Hematopoietic multipotent progenitor cell treated with erythropoietin and hydrocortisone succinate and interleukin-3 and kit ligand, for 15 days (in vitro differentiated cells): ENCODE measurements around the gene PLCH2.

Experiments
- DNase-seq: peaks from one replicate; pipeline ENCODE4 v3.0.0-alpha.2; 2015; ENCODE audit warnings: low spot score

PLCH2 gene

DNA sequence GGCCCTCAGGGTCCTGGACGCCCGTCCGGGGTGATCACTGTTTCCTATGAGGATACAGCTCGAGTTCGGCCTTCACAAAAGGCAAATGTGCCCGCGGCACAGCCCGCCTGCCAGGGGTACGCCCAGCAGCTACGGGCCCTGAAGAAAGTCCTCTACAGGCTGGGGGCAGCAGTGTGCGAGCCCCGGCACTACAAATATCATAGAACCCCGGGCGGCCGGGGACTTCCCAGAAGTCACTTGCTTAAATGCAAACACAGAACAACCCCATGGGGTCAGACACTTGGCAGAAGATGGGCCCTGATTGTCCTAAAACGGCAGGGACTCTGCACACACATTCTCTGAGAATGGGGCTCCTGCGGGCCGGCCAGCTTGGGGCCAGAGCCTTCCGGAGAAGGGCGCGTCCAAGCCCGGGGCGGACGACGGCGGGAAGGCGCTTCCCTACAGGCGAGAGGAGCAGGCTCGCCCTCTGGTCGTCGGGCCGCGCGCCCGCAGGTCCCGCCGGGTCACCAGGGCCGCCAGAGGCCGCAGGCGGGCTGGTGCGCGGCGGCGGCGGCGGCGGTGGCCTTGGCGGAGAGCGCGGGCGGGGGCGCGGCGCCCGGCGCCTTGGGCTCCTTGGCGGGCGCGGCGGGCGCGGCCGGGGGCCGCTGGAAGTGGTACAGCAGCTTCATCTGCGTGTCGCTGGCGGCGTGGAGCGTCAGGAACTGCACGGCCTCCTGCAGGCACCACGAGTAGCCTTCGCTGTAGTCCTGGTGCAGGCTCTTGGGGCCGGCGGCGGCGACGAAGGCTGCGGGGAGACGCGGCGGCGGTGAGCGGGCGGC lies 53.1 kb downstream of the PLCH2 start:
- no peak for DNase-seq

GRCh38 chr1:2529784-2530512 lies 53.9 kb downstream of the PLCH2 start, which contains the start of gene HES5:
HES5 (minus strand) TSS chr1:2530263; CDS start chr1:2530164, 99 bp downstream.
- DNase-seq = no peak

- DNase-seq = peak; percentile 48
Observed at GRCh38 chr1:2530513-2531361, 54.6 kb downstream of the PLCH2 start.

DNA sequence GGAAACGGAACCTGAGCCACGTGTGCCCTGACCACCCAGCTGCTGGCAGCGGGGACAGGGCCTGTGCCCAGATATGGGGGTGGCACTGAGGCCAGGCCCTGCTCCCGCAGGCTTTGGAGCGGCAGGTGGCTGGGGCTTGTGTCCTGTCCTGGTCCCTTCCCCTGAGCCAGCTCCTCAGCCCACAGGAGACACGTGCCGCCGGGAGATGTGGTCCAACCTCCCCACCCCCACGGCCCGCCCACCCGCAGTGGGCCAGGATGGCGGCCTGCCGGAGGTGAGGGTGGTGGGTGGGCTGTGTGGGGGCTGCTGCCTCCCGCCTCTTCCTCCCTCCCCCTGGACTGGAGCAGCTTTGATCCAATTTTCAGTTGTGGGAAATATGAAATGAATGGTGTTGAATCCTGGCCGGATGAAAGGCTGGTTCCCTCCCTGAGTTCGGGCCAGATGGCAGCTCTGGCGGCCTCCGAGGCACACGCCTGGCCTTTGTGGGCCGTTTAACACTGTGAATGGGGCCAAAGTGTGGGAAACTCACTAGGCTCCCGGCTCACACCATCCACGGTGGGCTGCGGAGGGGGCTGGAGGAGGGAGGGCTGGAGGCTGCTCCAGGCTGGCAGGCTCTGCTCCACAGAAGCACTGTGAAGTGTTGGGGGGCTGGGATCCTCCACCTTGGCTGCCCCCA lies 56.5 kb downstream of the PLCH2 start:
- no peak for DNase-seq

DNA sequence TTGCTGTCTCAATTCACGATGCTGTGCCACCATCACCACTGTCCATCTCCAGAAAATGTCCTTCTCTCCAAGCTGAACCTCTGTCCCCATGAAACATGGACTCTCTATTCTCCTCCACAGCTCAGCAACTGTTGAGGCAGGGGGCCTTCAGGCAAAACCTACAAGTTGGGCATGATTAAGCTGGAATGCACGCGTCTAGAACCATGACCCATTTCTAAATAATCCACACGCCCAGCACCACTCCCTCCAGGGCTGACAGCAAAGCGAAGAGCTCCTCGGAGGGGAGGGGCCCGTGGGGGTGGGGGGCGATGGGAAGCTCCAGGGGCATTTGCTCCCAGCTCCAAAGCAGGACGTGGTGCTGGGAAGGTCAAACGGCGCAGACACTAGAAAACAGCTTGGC lies 57.3 kb downstream of the PLCH2 start:
- no peak for DNase-seq

GRCh38 chr1:2534315-2534686 lies 58.2 kb downstream of the PLCH2 start:
- DNase-seq = no peak

DNA sequence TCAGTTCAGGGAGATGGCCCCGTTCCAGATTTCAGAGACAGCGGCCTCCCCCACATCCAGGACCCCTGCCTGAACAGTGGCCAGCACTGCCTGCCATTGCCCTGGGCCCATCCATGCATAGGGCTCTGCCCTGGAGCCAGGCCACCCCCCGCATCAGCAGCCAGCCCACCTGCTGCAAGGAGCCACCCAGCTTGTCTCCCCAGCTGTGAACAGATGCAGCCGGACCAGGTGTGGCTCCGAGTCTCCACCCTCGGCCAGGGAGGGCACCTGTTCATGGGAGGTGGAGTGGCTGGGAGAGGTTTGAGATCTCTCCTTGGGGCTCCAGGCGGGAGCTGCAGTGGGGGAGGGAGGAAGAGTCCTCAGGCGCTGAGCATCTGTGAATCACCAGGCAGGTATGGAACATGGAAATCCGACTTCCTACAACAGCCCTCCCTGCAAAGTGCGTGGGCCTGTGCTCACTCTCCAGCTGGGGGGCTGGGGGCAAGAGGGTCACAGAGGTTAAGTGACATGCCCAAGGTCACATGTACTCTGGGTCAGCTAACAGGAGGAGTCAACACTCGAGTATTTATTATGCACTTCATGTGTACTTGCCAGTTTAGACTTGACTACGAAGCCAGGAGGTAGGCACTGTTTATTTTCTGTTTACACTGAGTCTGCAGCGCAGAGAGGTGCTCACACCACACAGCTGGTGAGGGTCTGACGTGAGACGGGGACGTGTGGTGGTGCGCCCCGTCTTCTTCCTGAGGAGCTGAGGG lies 58.8 kb downstream of the PLCH2 start:
- DNase-seq = no peak

GRCh38 chr1:2535455-2535854 lies 59.4 kb downstream of the PLCH2 start:
- DNase-seq = no peak

DNA sequence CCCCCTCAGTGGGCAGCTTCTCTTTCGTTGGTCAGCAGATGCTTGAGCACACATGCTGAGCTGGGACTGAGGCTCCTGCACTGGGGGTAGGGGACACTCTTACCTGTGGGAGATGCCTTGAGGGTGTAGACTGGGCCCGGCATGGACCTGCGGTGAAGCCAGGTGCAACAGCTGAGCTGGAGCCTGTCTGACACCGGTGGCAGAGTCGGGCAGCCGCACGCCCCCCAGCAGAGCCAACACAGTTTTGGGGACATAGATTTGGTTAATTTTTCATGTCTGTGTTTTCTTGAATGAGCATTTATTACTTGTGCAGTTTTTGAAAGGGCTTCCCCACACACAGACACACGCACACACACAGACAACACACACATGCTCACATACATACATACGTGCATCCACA lies 59.9 kb downstream of the PLCH2 start:
- no peak for DNase-seq

DNA sequence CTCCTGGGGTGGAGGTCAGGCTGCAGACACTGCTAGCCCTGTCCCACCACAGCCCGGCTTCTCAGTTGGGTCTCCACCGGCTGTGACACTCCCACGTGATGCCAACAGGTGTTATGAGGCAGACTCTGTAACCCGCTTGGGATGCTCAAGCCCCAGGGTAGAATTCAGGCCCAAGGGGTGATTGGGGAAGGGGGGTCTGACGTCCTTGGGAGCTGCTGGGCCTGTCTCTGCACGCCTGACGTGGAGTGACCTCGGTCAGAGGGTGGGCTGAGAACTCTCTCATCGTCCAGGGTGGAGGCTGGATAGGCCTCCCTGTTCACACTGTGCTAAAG lies 61.7 kb downstream of the PLCH2 start:
- no peak for DNase-seq

- no peak for DNase-seq
Observed at GRCh38 chr1:2538376-2538775, 62.3 kb downstream of the PLCH2 start.

- DNase-seq = no peak
Observed at GRCh38 chr1:2538872-2539271, 62.8 kb downstream of the PLCH2 start.

DNA sequence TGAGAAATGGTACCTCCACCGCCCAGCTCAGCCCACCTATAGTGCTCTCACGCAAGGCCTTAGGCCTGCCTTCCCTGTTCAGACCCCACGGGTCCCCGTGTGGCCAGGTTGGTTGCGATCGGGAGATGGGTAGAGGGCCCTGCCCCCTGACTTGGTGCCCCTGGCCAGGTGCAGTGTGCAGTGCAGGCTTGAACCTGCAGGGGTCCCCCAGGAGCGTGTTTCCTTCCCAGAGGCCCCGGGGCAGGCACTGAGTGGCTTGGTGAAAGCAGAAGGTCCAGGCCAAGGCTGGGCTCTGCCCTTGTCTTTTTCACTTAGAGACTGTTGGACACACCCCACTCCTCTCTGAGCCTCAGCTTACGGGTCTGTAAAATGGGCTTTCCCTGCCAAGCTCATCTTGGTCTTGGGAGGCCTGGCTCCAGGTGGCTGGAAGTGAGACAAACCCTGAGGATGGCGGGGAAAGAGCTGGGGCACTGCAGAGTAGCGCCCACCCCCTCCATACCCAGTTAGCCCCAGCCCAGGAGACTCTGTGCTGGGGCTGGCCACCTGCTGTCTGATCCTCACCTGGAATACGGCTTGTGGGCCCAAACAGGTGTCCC lies 63.3 kb downstream of the PLCH2 start:
- DNase-seq = no peak

DNA sequence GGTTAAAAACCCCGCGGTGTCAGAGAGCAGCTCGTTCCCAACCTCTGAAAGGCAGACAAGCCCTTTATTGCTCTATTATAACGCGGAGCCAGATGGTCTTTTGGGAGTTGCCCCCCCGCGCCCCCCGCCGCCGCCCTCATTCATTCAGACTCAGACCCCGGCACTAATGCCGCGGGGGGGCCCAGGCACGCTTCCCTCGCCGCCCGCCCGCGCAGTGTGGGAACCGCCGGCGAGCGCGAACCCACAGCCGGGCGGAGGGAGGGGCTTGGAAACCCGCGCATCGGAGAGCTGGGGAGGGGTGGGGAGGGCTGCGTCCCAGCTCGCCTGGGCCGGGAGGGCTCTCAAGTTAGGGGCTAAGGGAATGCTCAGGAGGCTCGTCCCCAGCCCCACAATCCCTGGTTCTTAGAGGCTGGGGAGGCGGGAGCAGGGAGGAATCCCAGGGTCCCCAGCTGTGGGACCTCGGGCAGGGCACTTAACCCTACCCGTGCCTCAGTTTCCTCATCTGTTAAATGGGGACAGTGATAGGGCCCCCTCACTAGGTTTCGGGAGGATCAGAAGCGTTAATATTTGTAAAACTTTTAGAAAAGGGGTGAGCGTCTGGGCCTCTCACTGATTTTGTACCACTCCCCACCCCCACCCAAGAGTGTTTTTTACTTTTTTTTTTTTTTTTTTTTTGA lies 64.9 kb downstream of the PLCH2 start:
- no peak for DNase-seq

GRCh38 chr1:2541619-2542245 lies 65.6 kb downstream of the PLCH2 start:
- DNase-seq = no peak

GRCh38 chr1:2542246-2542915 lies 66.3 kb downstream of the PLCH2 start:
- no peak for DNase-seq

DNA sequence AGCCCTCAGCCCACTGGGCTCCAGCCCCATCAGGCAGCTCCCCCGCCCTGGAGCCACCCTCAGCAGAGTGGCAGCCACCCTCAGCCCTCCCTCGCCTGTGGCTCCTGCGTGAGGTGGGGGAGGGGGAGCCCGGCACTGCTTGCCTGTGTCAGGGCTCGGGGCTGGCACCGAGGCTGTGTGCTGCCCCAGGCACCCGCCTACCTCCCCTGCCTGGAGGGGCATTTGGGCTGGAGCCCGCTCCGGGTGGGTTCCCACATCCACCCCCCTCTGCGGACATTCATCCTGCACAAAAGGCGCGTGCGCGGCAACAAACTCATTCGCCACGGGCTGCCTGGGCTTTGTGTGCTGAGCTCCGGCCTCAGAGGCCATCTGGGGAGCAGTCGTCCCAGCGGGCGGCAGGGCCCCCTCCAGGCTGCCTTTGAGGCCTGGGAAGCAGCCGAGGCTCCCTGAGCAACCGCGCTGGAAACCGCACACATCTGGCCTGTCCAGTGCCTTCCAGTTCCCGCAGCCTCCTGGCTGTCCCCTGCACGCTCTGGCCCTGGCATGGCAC lies 67.5 kb downstream of the PLCH2 start:
- no peak for DNase-seq

GRCh38 chr1:2544093-2544874 lies 68.2 kb downstream of the PLCH2 start:
- no peak for DNase-seq
